HS-27A (cell line): ENCODE measurements around the gene FBLN2.
A peak's percentile ranks its signal among the peaks of the same experiment; 100 is the strongest.

Source experiments
- DNase-seq: peaks from one replicate; pipeline ENCODE4 v3.0.0-alpha.2; 2012; ENCODE audit warnings: low read depth, missing footprints

Gene FBLN2

GRCh38 chr3:13605555-13605954 lies 56.6 kb downstream of the FBLN2 start:
- no peak for DNase-seq

- peak; percentile 14 for DNase-seq
These were observed 59.1 kb downstream of the FBLN2 start for GRCh38 chr3:13607821-13608597.

- DNase-seq = no peak
These were observed 60.2 kb downstream of the FBLN2 start for GRCh38 chr3:13608969-13609725.

- no peak for DNase-seq
These were observed 61.2 kb downstream of the FBLN2 start for GRCh38 chr3:13610006-13610570.

GRCh38 chr3:13611221-13611620 lies 62.3 kb downstream of the FBLN2 start:
- DNase-seq = no peak

- no peak for DNase-seq
These were observed 63.9 kb downstream of the FBLN2 start for GRCh38 chr3:13612829-13613228.

- no peak for DNase-seq
These were observed 64.6 kb downstream of the FBLN2 start for GRCh38 chr3:13613343-13614190.

GRCh38 chr3:13614607-13615006 lies 65.7 kb downstream of the FBLN2 start:
- no peak for DNase-seq

GRCh38 chr3:13615019-13615528 lies 66.1 kb downstream of the FBLN2 start:
- no peak for DNase-seq

GRCh38 chr3:13616359-13616758 lies 67.4 kb downstream of the FBLN2 start:
- DNase-seq = no peak

GRCh38 chr3:13617097-13617738 lies 68.3 kb downstream of the FBLN2 start:
- DNase-seq = no peak

- no peak for DNase-seq
These were observed 69.1 kb downstream of the FBLN2 start for GRCh38 chr3:13617981-13618380.

- DNase-seq = no peak
These were observed 69.9 kb downstream of the FBLN2 start for GRCh38 chr3:13618836-13619235.

- no peak for DNase-seq
These were observed 70.8 kb downstream of the FBLN2 start for GRCh38 chr3:13619661-13620230.

- DNase-seq = no peak
These were observed 71.4 kb downstream of the FBLN2 start for GRCh38 chr3:13620281-13620680.

- DNase-seq = no peak
These were observed 71.9 kb downstream of the FBLN2 start for GRCh38 chr3:13620776-13621365.

- no peak for DNase-seq
These were observed 72.7 kb downstream of the FBLN2 start for GRCh38 chr3:13621381-13622221.

GRCh38 chr3:13622356-13622755 lies 73.4 kb downstream of the FBLN2 start:
- no peak for DNase-seq

GRCh38 chr3:13623101-13623654 lies 74.3 kb downstream of the FBLN2 start:
- no peak for DNase-seq
